H9 (cell line): ENCODE measurements around the gene NPHP4. TPM values are rescaled to one million over a fixed set of nuclear protein-coding genes. Genes with fewer than 3 reads are reported as not detected.

Experiments used
- DNase-seq: peaks from one replicate; pipeline ENCODE4 v3.0.0-alpha.2; 2017
- H2AFZ ChIP-seq: one replicate; pipeline ENCODE4 v1.6.1; 2013; ENCODE audit warnings: mild to moderate bottlenecking, low read length, control low read depth, moderate library complexity
- H2AK5ac ChIP-seq: 2 replicates; pipeline ENCODE4 v1.6.1; 2013; ENCODE audit warnings: low read length, control low read depth, mixed read lengths; ENCODE audit not compliant: insufficient read length
- H2BK120ac ChIP-seq: one replicate; pipeline ENCODE4 v1.6.1; 2013; ENCODE audit warnings: low read depth, mild to moderate bottlenecking, low read length, control low read depth, inconsistent platforms; ENCODE audit not compliant: poor library complexity, severe bottlenecking
- H2BK12ac ChIP-seq: 2 replicates; pipeline ENCODE4 v1.6.1; 2013; ENCODE audit warnings: low read length, control low read depth, mixed read lengths, low read depth; ENCODE audit not compliant: insufficient read length
- H2BK15ac ChIP-seq: 2 replicates; pipeline ENCODE4 v1.6.1; 2013; ENCODE audit warnings: low read depth, low read length, control low read depth
- H2BK20ac ChIP-seq: one replicate; pipeline ENCODE4 v1.6.1; 2013; ENCODE audit warnings: low read depth, mild to moderate bottlenecking, low read length, control low read depth, inconsistent platforms; ENCODE audit not compliant: poor library complexity, severe bottlenecking
- H2BK5ac ChIP-seq: 2 replicates; pipeline ENCODE4 v1.6.1; 2013; ENCODE audit warnings: low read length, control low read depth, mixed read lengths; ENCODE audit not compliant: insufficient read length
- H3K14ac ChIP-seq: 2 replicates; pipeline ENCODE4 v1.6.1; 2013; ENCODE audit warnings: low read length, control low read depth; ENCODE audit not compliant: insufficient read depth
- H3K18ac ChIP-seq: 2 replicates; pipeline ENCODE4 v1.6.1; 2013; ENCODE audit warnings: low read depth, mild to moderate bottlenecking, mixed read lengths, low read length, control low read depth; ENCODE audit not compliant: insufficient read length
- H3K23ac ChIP-seq: 2 replicates; pipeline ENCODE4 v1.6.1; 2013; ENCODE audit warnings: low read length, control low read depth, mixed read lengths, low read depth; ENCODE audit not compliant: insufficient read length
- H3K23me2 ChIP-seq: 2 replicates; pipeline ENCODE4 v1.6.1; 2013; ENCODE audit warnings: low read depth, mild to moderate bottlenecking, mixed read lengths, low read length, control low read depth; ENCODE audit not compliant: insufficient read length, poor library complexity, severe bottlenecking
- H3K27ac ChIP-seq: 2 replicates; pipeline ENCODE4 v1.5.1; 2013; ENCODE audit warnings: low read length, control low read depth, mixed read lengths, low read depth; ENCODE audit not compliant: insufficient read length
- H3K27me3 ChIP-seq: 2 replicates; pipeline ENCODE4 v1.6.1; 2013; ENCODE audit warnings: low read length, control low read depth, inconsistent platforms; ENCODE audit not compliant: insufficient read depth
- H3K4ac ChIP-seq: 2 replicates; pipeline ENCODE4 v1.6.1; 2013; ENCODE audit warnings: low read depth, mild to moderate bottlenecking, control low read depth, inconsistent platforms, low read length, moderate library complexity
- H3K4me1 ChIP-seq: 2 replicates; pipeline ENCODE4 v1.6.1; 2013; ENCODE audit warnings: low read length, control low read depth, inconsistent platforms; ENCODE audit not compliant: insufficient read depth
- H3K4me2 ChIP-seq: 2 replicates; pipeline ENCODE4 v1.6.1; 2013; ENCODE audit warnings: low read length, control low read depth, mixed read lengths; ENCODE audit not compliant: insufficient read length, insufficient read depth
- H3K56ac ChIP-seq: 2 replicates; pipeline ENCODE4 v1.6.1; 2013; ENCODE audit warnings: low read depth, mild to moderate bottlenecking, mixed read lengths, low read length, control low read depth; ENCODE audit not compliant: insufficient read length
- H3K79me1 ChIP-seq: 2 replicates; pipeline ENCODE4 v1.6.1; 2013; ENCODE audit warnings: low read depth, mild to moderate bottlenecking, moderate library complexity, low read length, control low read depth, inconsistent platforms; ENCODE audit not compliant: insufficient read depth, poor library complexity, severe bottlenecking
- H3K79me2 ChIP-seq: 2 replicates; pipeline ENCODE4 v1.6.1; 2013; ENCODE audit warnings: low read length, control low read depth, inconsistent platforms; ENCODE audit not compliant: insufficient read depth
- H3K9ac ChIP-seq: 2 replicates; pipeline ENCODE4 v1.6.1; 2013; ENCODE audit warnings: low read length, control low read depth, mixed read lengths; ENCODE audit not compliant: insufficient read length; ENCODE audit errors: extremely low read depth
- H3K9me3 ChIP-seq: one replicate; pipeline ENCODE4 v1.6.1; 2013; ENCODE audit warnings: low read depth, low read length, inconsistent platforms; ENCODE audit not compliant: control insufficient read depth
- H3T11ph ChIP-seq: one replicate; pipeline ENCODE4 v1.6.1; 2013; ENCODE audit warnings: mild to moderate bottlenecking, low read length, control low read depth, inconsistent platforms
- H4K20me1 ChIP-seq: one replicate; pipeline ENCODE4 v1.6.1; 2013; ENCODE audit not compliant: control insufficient read depth, insufficient read length, insufficient read depth
- H4K5ac ChIP-seq: 2 replicates; pipeline ENCODE4 v1.6.1; 2013; ENCODE audit warnings: low read depth, mild to moderate bottlenecking, mixed read lengths, low read length, control low read depth; ENCODE audit not compliant: insufficient read length
- H4K8ac ChIP-seq: replicated peaks from 2 replicates; pipeline ENCODE4 v1.6.1; 2013; ENCODE audit warnings: low read length, control low read depth, mixed read lengths, low read depth; ENCODE audit not compliant: insufficient read length
- H4K91ac ChIP-seq: 2 replicates; pipeline ENCODE4 v1.6.1; 2013; ENCODE audit warnings: low read depth, mild to moderate bottlenecking, moderate library complexity, mixed read lengths, low read length, control low read depth; ENCODE audit not compliant: insufficient read length
- H3K27ac Mint-ChIP-seq, 3 experiments: 2 replicates in 2 of 3; 3 replicates in 1 of 3; pipeline ENCODE4 v1.8.0; 2020 to 2021; ENCODE audit warnings: mixed read lengths in 3 of 3, mild to moderate bottlenecking in 1 of 3, moderate library complexity in 1 of 3
- H3K27me3 Mint-ChIP-seq: 2 replicates; pipeline ENCODE4 v1.8.0; 2021; ENCODE audit warnings: low read depth, mild to moderate bottlenecking, moderate library complexity, mixed read lengths
- H3K36me3 Mint-ChIP-seq, 3 experiments: 2 replicates in 2 of 3; 3 replicates in 1 of 3; pipeline ENCODE4 v1.8.0; 2020 to 2021; ENCODE audit warnings: low read depth in 3 of 3, mixed read lengths in 3 of 3; ENCODE audit not compliant: insufficient read depth in 1 of 3
- H3K4me1 Mint-ChIP-seq, 2 experiments: 2 replicates each; pipeline ENCODE4 v1.8.0; 2020; ENCODE audit warnings: mixed read lengths in 2 of 2
- H3K4me3 Mint-ChIP-seq, 2 experiments: 2 replicates in 1 of 2; 3 replicates in 1 of 2; pipeline ENCODE4 v1.8.0; 2020 to 2021; ENCODE audit warnings: mild to moderate bottlenecking in 2 of 2, mixed read lengths in 2 of 2, moderate library complexity in 1 of 2
- H3K9me3 Mint-ChIP-seq, 2 experiments: 2 replicates in 1 of 2; 3 replicates in 1 of 2; pipeline ENCODE4 v1.8.0; 2020; ENCODE audit warnings: mild to moderate bottlenecking in 2 of 2, mixed read lengths in 2 of 2, moderate library complexity in 1 of 2
- CTCF ChIP-seq: fragments of 200-600 bp; sonication (generic); conservative IDR thresholded peaks from 3 replicates; pipeline ENCODE4 v1.8.0; 2021; ENCODE audit warnings: antibody characterized with exemption, mild to moderate bottlenecking
- WGBS: extraction: QIAGEN DNeasy Blood & Tissue Kit; methylation state at CpG from one replicate; pipeline ENCODE4 v1.1.7; 2013; ENCODE audit warnings: missing lambda C conversion rate, low lambda C conversion rate, mixed read lengths; ENCODE audit not compliant: insufficient read length; ENCODE audit errors: extremely low coverage; 5-methylcytosine and 5-hydroxymethylcytosine counted together
- total RNA-seq: library from RNA; stranded (reverse); gene quantifications from 2 replicates; pipeline ENCODE4 v1.2.1, GENCODE V29; 2021

Gene NPHP4
- total RNA-seq, 1 experiment from 2014 or later: 17.6 TPM

GRCh38 chr1:5906116-5906515 is 86.1 kb downstream of the NPHP4 start:
- Mint-ChIP-seq H3K4me1 (peaks cover 13 to 15% of the 10 kb centered on the region in 2 experiments), H3K9me3 (no peaks in the 10 kb centered on the region), H3K4me3 (no peak overlapping the region), H3K36me3 (peaks cover 5 to 9% (median 8%) of the 10 kb centered on the region in 3 experiments; a peak in 6 of 7 replicates), H3K27me3 (no peaks in the 10 kb centered on the region; the same call in 1 of the 2 replicates), H3K27ac (peak overlapping the region in 1 of 3 experiments; percentile 27; a peak in 1 of 7 replicates)
- H3K9ac ChIP-seq: no peak overlapping the region
- no peaks in the 10 kb centered on the region for H3K9me3 ChIP-seq
- no peak overlapping the region for H2BK20ac ChIP-seq
- H2BK120ac ChIP-seq: no peak overlapping the region
- no peak overlapping the region for H3K4me2 ChIP-seq
- DNase-seq: peak; percentile 10
- no peak overlapping the region for H2BK15ac ChIP-seq
- H4K8ac ChIP-seq: no peak overlapping the region
- H4K20me1 ChIP-seq: no peaks in the 10 kb centered on the region
- H3K27ac ChIP-seq: no peak overlapping the region
- H3T11ph ChIP-seq: no peak overlapping the region
- H3K79me1 ChIP-seq: no peaks in the 10 kb centered on the region
- no peak overlapping the region for H2BK5ac ChIP-seq
- no peak overlapping the region for H4K91ac ChIP-seq
- H4K5ac ChIP-seq: no peak overlapping the region
- H3K27me3 ChIP-seq: no peaks in the 10 kb centered on the region
- WGBS: no CpG with 5 or more reads among the region's 6 CpGs
- TF ChIP-seq CTCF: no peak
- no peak overlapping the region for H2BK12ac ChIP-seq
- H2AFZ ChIP-seq: no peak overlapping the region
- no peaks in the 10 kb centered on the region for H3K79me2 ChIP-seq
- no peaks in the 10 kb centered on the region for H3K23me2 ChIP-seq
- H3K4me1 ChIP-seq: peaks cover 5% of the 10 kb centered on the region; the same call in 1 of the 2 replicates
- no peak overlapping the region for H3K23ac ChIP-seq
- no peak overlapping the region for H3K18ac ChIP-seq
- no peak overlapping the region for H3K14ac ChIP-seq
- H2AK5ac ChIP-seq: no peak overlapping the region
- H3K56ac ChIP-seq: no peak overlapping the region
- H3K4ac ChIP-seq: no peak overlapping the region
